Fibroblast of lung (primary cell): Measurements from ENCODE around the gene RAB40AL. TPM values are rescaled to one million over a fixed set of nuclear protein-coding genes. Genes with fewer than 3 reads are reported as not detected.

Experiments
- DNase-seq, 2 donors: peaks; one replicate each; pipeline versions ENCODE4 v3.0.0 to v3.0.0-alpha.2; 2010; ENCODE audit warnings: low read depth in 2 of 2
- H2AFZ ChIP-seq: 2 replicates; pipeline ENCODE4 v1.5.1; 2012; ENCODE audit warnings: low read length, control low read depth, inconsistent platforms
- H3K27ac ChIP-seq: 2 replicates; pipeline ENCODE4 v1.5.1; 2011; ENCODE audit warnings: low read length, control low read depth; ENCODE audit not compliant: insufficient read depth
- H3K27me3 ChIP-seq: 2 replicates; pipeline ENCODE4 v1.5.1; 2011; ENCODE audit warnings: mild to moderate bottlenecking, low read length; ENCODE audit not compliant: control insufficient read depth, insufficient read depth
- H3K36me3 ChIP-seq: 2 replicates; pipeline ENCODE4 v1.5.1; 2011; ENCODE audit warnings: low read length; ENCODE audit not compliant: control insufficient read depth, insufficient read depth
- H3K4me1 ChIP-seq: 2 replicates; pipeline ENCODE4 v1.5.1; 2011; ENCODE audit warnings: low read length; ENCODE audit not compliant: control insufficient read depth, insufficient read depth; ENCODE audit errors: extremely low read depth
- H3K4me2 ChIP-seq: 2 replicates; pipeline ENCODE4 v1.5.1; 2011; ENCODE audit warnings: low read length, control low read depth; ENCODE audit not compliant: insufficient read depth; ENCODE audit errors: extremely low read depth
- H3K4me3 ChIP-seq, 4 experiments: fragments of 200-600 bp in 1 of 4; sonication (generic) in 1 of 4; replicated peaks in 1 of 4; 2 replicates each; pipeline ENCODE4 v1.5.1; 2011 to 2016; ENCODE audit warnings: low read length in 4 of 4, low read depth in 3 of 4, mild to moderate bottlenecking in 3 of 4, control low read depth in 2 of 4, inconsistent platforms in 1 of 4, mixed read lengths in 1 of 4; ENCODE audit not compliant: insufficient read depth in 1 of 4; ENCODE audit errors: control extremely low read depth in 1 of 4
- H3K79me2 ChIP-seq: 2 replicates; pipeline ENCODE4 v1.5.1; 2012; ENCODE audit warnings: mild to moderate bottlenecking, low read length, inconsistent platforms; ENCODE audit not compliant: control insufficient read depth, insufficient read depth
- H3K9ac ChIP-seq: 2 replicates; pipeline ENCODE4 v1.5.1; 2011; ENCODE audit warnings: mild to moderate bottlenecking, low read length, control low read depth; ENCODE audit not compliant: insufficient read depth
- H3K9me3 ChIP-seq: 2 replicates; pipeline ENCODE4 v1.5.1; 2012; ENCODE audit warnings: low read depth, low read length; ENCODE audit not compliant: control insufficient read depth, insufficient read depth
- H4K20me1 ChIP-seq: 2 replicates; pipeline ENCODE4 v1.5.1; 2011; ENCODE audit warnings: low read length; ENCODE audit not compliant: control insufficient read depth, insufficient read depth; ENCODE audit errors: extremely low read depth
- CTCF ChIP-seq, 2 donors: IDR thresholded peaks in 1 of 2; conservative IDR thresholded peaks in 1 of 2; 1 replicate in 1 of 2; 2 replicates in 1 of 2; pipeline ENCODE4 v1.5.1; 2011 to 2012; ENCODE audit warnings: low read length in 2 of 2, control low read depth in 1 of 2, inconsistent platforms in 1 of 2, low read depth in 1 of 2, mild to moderate bottlenecking in 1 of 2
- EZH2 ChIP-seq: IDR thresholded peaks from 2 replicates; pipeline ENCODE4 v1.5.1; 2012; ENCODE audit warnings: low read length, control low read depth, mild to moderate bottlenecking; ENCODE audit errors: missing control alignments
- polyA plus RNA-seq, 2 donors: library from polyadenylated mRNA; depleted of rRNA in 1 of 2; stranded (reverse) in 1 of 2; unstranded in 1 of 2; fragments of >200 nt; gene quantifications; 2 replicates each; pipeline ENCODE4 v1.2.1, GENCODE V29; 2011 to 2012; ENCODE audit warnings: missing spikeins in 1 of 2
- total RNA-seq: library from RNA; depleted of rRNA; stranded (reverse); fragments of >200 nt; gene quantifications from 2 replicates; pipeline ENCODE4 v1.2.1, GENCODE V29; 2014

RAB40AL gene
- total and polyA plus RNA-seq, 2 donors (not counting 1 experiment from before 2014, with no cell fraction given) = 0.12 to 0.33 TPM

GRCh38 chrX:102934624-102935023, 2.4 kb upstream of the RAB40AL start:
- no peak overlapping the region for H3K9ac ChIP-seq
- no peaks in the 10 kb centered on the region for H3K27me3 ChIP-seq
- H3K4me1 ChIP-seq = no peaks in the 10 kb centered on the region
- H3K9me3 ChIP-seq = no peaks in the 10 kb centered on the region
- TF ChIP-seq CTCF (conservative IDR thresholded peaks at IDR 0.05 in 1 of 2, IDR thresholded peaks at IDR 0.05 in 1 of 2; ENCODE audit: low read depth in 1 of 2, low read length in 2 of 2) (peak; percentile 54 to 73), EZH2 (no peak)
- no peaks in the 10 kb centered on the region for H3K79me2 ChIP-seq
- no peaks in the 10 kb centered on the region for H4K20me1 ChIP-seq
- no peak overlapping the region for H3K4me3 ChIP-seq
- peak in 1 of 2 donors; percentile 30 for DNase-seq
- H2AFZ ChIP-seq = no peak overlapping the region
- no peak overlapping the region for H3K4me2 ChIP-seq
- no peak overlapping the region for H3K27ac ChIP-seq
- no peaks in the 10 kb centered on the region for H3K36me3 ChIP-seq

DNA sequence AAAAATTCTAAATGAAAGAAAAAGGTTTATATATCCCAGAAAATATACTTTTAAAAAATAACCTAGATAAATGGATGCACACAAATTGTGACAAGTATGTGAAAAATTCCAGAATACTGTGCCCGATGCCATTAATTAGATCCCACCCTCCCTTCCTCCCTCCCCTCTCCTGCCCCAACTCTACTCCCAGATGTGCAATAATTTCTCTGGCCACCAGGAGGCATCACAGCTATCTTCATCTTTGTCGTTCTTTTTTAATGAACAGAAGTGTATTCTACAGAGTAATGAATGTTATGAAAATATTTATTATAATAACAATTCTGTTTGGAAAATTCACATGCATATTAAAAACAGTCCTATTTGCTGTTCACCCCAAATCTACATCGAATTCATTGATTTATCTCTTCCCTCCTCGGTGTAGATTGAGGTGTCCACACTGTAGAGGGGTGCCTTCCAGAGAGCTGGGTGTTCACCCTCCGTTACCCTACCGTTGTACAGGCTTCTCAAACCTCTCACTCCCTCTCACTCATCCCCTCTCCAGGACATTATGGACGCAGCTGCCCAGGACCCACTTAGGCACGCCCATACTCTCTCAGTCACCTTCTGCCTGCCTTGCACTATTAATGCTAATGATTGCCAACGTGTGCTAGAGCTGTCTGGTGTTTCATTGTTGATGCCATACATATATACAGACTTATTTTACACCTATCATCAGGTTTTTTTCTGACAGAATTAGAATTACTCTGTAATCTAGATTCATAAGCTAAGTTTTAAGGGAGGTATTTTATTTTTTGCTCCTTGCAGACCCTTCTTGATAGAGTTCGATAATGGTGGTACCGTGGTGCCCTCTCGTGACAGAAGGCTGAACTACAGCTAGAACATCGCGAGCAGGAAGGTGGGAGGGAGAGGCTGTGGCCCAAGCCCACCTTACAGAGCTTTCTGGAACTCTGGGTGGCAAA, 14.1 kb downstream of the RAB40AL start:
- no peaks in the 10 kb centered on the region for H3K36me3 ChIP-seq
- H3K4me1 ChIP-seq = no peaks in the 10 kb centered on the region
- H2AFZ ChIP-seq = no peak overlapping the region
- H3K27me3 ChIP-seq = no peaks in the 10 kb centered on the region
- no peak overlapping the region for H3K9ac ChIP-seq
- peak; percentile 32 to 51 for DNase-seq
- H3K27ac ChIP-seq = no peak overlapping the region
- peak overlapping the region in 2 of 4 experiments; percentile 30 to 51 for H3K4me3 ChIP-seq
- H4K20me1 ChIP-seq = no peaks in the 10 kb centered on the region
- peak overlapping the region; percentile 54 for H3K4me2 ChIP-seq
- TF ChIP-seq EZH2 (no peak), CTCF (conservative IDR thresholded peaks at IDR 0.05 in 1 of 2, IDR thresholded peaks at IDR 0.05 in 1 of 2; ENCODE audit: low read depth in 1 of 2, low read length in 2 of 2) (peak; percentile 62 to 75)
- no peaks in the 10 kb centered on the region for H3K9me3 ChIP-seq
- no peaks in the 10 kb centered on the region for H3K79me2 ChIP-seq

GRCh38 chrX:102957751-102958150, 20.7 kb downstream of the RAB40AL start:
- no peaks in the 10 kb centered on the region for H3K9me3 ChIP-seq
- H4K20me1 ChIP-seq = no peaks in the 10 kb centered on the region
- no peak overlapping the region for H2AFZ ChIP-seq
- TF ChIP-seq CTCF (conservative IDR thresholded peaks at IDR 0.05 in 1 of 2, IDR thresholded peaks at IDR 0.05 in 1 of 2; ENCODE audit: low read depth in 1 of 2, low read length in 2 of 2) = no peak
- TF ChIP-seq EZH2 = no peak
- H3K4me1 ChIP-seq = no peaks in the 10 kb centered on the region
- DNase-seq = peak; percentile 23 to 38
- H3K27ac ChIP-seq = no peak overlapping the region
- H3K9ac ChIP-seq = no peak overlapping the region
- H3K36me3 ChIP-seq = no peaks in the 10 kb centered on the region
- no peak overlapping the region for H3K4me2 ChIP-seq
- no peak overlapping the region for H3K4me3 ChIP-seq
- H3K27me3 ChIP-seq = no peaks in the 10 kb centered on the region
- H3K79me2 ChIP-seq = no peaks in the 10 kb centered on the region
